Measurements from ENCODE around the gene PDE1C.

Gene PDE1C

DNA sequence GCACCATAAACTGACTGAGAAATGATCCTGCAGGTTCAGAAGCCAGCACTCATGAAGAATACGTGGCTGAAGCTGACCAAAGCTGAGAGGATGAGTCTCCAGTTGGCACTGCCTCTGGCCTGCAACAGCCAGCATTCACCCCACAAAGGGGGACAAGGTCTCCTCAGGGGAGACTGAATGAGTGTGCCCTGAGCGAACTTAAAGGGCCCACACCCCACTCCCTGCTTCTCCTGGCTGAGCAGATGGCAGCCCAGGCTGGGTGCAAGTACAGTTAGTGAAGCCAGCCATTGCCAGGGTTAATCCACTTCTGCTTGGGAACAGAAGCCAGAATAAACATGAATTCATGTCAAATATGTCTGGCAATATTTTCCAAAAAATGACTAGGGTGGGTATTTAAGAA is 285.1 kb downstream of the PDE1C start:
- Histone ChIP-seq H3K4me1 (ENCODE audit: control insufficient read depth, low read depth, low read length) (no peaks in the 10 kb centered on the region), H3K9me3 (ENCODE audit: control insufficient read depth, low read depth, low read length) (no peaks in the 10 kb centered on the region), H3K27ac (ENCODE audit: low read length) (no peak overlapping the region), H3K4me3 (ENCODE audit: low read length) (no peak overlapping the region), H3K27me3 (ENCODE audit: control insufficient read depth, insufficient read depth, low read length) (peaks cover 30% of the 10 kb centered on the region), H3K9ac (ENCODE audit: low read length) (no peak overlapping the region), H3K36me3 (ENCODE audit: control insufficient read depth, low read depth, low read length) (no peaks in the 10 kb centered on the region)

DNA sequence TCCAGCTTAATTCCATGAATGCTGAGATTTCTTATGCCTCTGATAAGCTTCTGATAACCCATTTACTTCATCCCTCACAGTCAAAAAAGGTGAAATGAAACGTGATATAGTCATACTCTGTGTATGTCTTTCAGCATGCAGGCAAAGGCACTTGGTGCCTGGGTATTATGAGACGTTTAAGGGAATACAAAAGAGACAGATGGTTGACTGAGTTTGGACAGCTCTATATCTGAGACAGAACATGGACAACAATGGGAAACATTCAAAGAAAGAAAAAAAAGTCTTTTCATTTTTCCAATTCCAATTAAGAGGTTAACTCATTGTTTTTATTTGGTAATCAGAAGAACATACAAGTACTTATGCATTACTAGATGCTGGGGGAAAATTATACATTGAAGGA is 287.0 kb downstream of the PDE1C start:
- peaks cover 48% of the 10 kb centered on the region for H3K27me3 ChIP-seq (ENCODE audit: control insufficient read depth, insufficient read depth, low read length)

DNA sequence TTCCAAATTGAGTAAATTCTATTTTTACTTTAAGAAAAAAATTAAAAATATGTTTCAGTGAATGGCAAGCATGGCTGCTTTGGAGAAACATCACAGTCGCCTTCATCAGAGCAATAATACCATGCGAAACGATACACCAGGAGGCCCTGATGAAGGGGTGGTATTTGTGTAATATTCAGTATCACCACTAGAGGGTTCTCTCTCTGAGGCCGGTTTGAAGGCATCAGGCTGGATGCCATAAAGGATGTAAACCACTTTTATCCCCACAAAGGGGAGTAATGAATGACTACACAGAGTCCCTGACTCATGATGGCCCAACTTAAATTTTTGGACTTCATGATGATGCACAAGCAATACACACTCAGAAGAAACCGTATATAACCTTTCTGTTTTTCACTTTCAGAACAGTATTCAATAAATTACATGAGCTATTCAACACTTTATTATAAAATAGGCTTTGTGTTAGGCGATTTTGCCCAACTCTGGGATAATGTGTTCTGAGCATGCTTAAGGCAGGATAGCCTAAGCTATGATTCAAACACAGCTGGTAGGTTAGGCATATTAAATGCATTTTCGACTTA is 287.7 kb downstream of the PDE1C start:
- no peaks in the 10 kb centered on the region for H3K4me1 ChIP-seq (ENCODE audit: control insufficient read depth, low read depth, low read length)
- no peaks in the 10 kb centered on the region for H3K36me3 ChIP-seq (ENCODE audit: control insufficient read depth, low read depth, low read length)
- no peaks in the 10 kb centered on the region for H3K9me3 ChIP-seq (ENCODE audit: control insufficient read depth, low read depth, low read length)
- no peak overlapping the region for H3K9ac ChIP-seq (ENCODE audit: low read length)
- H3K4me3 ChIP-seq (ENCODE audit: low read length), result no peak overlapping the region
- no peak overlapping the region for H3K27ac ChIP-seq (ENCODE audit: low read length)
- peaks cover 56% of the 10 kb centered on the region for H3K27me3 ChIP-seq (ENCODE audit: control insufficient read depth, insufficient read depth, low read length)

More for the DNA sequence above, 287.0 kb downstream of the PDE1C start:
- no peaks in the 10 kb centered on the region for H3K4me1 ChIP-seq (ENCODE audit: control insufficient read depth, low read depth, low read length)
- no peak overlapping the region for H3K27ac ChIP-seq (ENCODE audit: low read length)
- H3K36me3 ChIP-seq (ENCODE audit: control insufficient read depth, low read depth, low read length), result no peaks in the 10 kb centered on the region
- no peak overlapping the region for H3K4me3 ChIP-seq (ENCODE audit: low read length)
- H3K9me3 ChIP-seq (ENCODE audit: control insufficient read depth, low read depth, low read length), result no peaks in the 10 kb centered on the region
- H3K9ac ChIP-seq (ENCODE audit: low read length), result no peak overlapping the region

DNA sequence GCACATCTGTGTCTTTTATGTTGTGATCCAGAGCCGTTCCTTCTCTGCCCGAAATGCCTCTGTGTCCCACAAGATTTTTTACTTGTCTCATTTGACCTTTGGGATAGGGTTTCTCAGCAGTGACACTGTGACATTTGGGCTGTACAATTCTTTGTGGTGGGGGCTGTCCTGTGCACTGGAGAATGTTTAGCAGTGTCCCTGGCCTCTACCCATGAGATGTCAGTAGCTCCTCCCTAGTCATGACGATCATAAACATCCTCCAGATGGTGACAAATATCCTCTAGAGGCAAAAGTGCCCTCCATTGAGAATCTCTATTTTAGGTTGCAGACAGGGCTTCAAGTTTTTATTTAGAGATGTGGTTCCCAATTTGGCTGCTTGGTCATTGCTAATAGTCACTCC is 291.9 kb downstream of the PDE1C start:
- Histone ChIP-seq H3K27ac (ENCODE audit: low read length) (no peak overlapping the region), H3K9me3 (ENCODE audit: control insufficient read depth, low read depth, low read length) (no peaks in the 10 kb centered on the region), H3K4me1 (ENCODE audit: control insufficient read depth, low read depth, low read length) (peaks cover 6% of the 10 kb centered on the region), H3K4me3 (ENCODE audit: low read length) (no peak overlapping the region), H3K9ac (ENCODE audit: low read length) (no peak overlapping the region), H3K36me3 (ENCODE audit: control insufficient read depth, low read depth, low read length) (no peaks in the 10 kb centered on the region), H3K27me3 (ENCODE audit: control insufficient read depth, insufficient read depth, low read length) (peaks cover 91% of the 10 kb centered on the region)

DNA sequence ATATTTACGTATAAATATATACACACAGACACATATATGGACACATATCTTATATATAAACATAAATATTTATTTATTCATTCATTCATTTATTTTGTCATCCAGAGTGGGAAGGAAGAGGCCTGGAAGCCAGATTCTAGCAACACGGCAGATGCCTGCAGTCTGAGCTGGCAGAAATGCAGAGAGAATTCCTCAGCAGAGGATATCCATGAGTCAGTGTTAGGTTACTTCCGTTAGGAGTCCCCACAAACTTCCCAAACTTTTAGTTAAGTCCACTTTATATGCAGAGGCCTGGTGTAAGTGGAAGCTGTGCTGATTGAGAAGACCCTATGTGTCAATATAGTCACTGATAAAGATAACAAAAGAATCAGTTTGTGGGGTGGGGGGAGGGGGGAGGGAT is 293.6 kb downstream of the PDE1C start:
- no peaks in the 10 kb centered on the region for H3K9me3 ChIP-seq (ENCODE audit: control insufficient read depth, low read depth, low read length)
- H3K27me3 ChIP-seq (ENCODE audit: control insufficient read depth, insufficient read depth, low read length), result peaks cover 99% of the 10 kb centered on the region
- H3K36me3 ChIP-seq (ENCODE audit: control insufficient read depth, low read depth, low read length), result no peaks in the 10 kb centered on the region
- no peak overlapping the region for H3K27ac ChIP-seq (ENCODE audit: low read length)
- H3K4me1 ChIP-seq (ENCODE audit: control insufficient read depth, low read depth, low read length), result peaks cover 6% of the 10 kb centered on the region
- no peak overlapping the region for H3K4me3 ChIP-seq (ENCODE audit: low read length)
- H3K9ac ChIP-seq (ENCODE audit: low read length), result no peak overlapping the region

DNA sequence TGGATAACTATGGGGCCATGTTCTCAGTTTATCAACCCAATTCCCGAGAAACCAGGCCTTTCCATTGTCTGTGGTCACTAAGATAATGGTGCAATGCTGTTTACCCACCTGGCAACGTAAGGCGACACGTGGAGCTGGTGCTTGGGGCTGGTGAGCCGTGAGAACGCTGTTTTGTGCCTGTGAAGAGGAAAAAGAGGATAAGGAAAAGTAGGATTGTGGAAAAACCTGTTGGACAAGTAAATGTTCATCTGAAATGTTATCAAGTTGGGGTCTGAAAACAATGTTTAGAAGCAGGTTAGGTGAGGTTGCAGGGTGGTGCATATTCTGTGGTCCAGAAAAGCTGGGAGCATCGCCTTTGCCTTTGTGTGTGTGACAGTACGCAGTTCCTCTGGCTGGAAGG is 294.7 kb downstream of the PDE1C start:
- Histone ChIP-seq H3K36me3 (ENCODE audit: control insufficient read depth, low read depth, low read length) (no peaks in the 10 kb centered on the region), H3K27ac (ENCODE audit: low read length) (no peak overlapping the region), H3K9me3 (ENCODE audit: control insufficient read depth, low read depth, low read length) (no peaks in the 10 kb centered on the region), H3K27me3 (ENCODE audit: control insufficient read depth, insufficient read depth, low read length) (peaks cover 99% of the 10 kb centered on the region), H3K4me1 (ENCODE audit: control insufficient read depth, low read depth, low read length) (peaks cover 6% of the 10 kb centered on the region), H3K9ac (ENCODE audit: low read length) (no peak overlapping the region), H3K4me3 (ENCODE audit: low read length) (no peak overlapping the region)

DNA sequence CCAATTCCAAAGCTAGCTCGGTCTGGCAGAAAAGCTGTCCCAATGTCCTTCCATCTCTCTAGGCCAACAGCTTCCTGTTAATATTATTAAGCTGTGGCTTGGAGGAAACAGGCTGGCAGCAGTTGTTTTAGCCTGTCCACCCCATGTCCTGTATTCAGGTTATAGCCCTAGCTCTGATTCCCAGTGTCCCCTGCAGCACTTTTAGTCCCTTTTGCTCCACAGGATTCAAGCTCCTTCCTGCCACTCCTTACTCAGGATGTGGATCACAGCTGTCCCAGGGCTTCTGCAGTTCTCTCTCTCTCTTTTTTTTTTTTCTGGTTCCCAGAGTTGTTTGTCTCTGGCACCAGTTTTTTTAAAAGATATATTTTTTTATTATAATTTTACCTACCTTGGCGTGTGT is 298.0 kb downstream of the PDE1C start:
- no peaks in the 10 kb centered on the region for H3K36me3 ChIP-seq (ENCODE audit: control insufficient read depth, low read depth, low read length)

DNA sequence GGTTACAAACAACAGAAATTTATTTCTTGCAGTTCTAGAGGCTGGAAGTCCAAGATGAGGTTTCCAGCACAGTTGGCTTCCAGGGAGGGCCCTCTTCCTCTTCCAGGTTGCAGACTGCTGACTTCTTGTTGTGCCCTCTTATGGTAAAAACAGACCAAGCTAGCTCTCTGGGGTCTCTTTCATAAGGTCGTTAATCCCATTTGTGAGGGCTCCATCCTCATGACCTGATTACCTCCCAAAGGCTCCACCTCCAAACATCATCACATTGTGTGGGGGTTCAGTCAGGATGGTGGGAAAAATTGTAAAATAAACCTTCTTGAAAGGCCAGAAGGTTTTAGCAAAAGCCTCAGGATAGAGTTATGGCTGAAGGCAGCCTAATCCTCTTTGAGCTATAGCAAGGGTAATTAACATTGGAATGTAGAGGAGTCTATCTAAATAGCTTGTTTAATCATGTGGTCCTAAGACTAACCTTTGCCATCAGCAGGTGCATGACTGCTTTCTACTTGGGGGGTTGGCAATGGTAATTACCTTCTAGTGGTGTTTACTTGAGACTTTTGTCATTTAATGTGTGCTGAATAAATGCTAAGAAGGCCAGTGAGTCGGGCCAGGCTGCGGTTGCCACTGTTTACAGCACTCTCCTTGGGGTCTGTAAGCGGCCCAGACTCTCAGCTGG is 302.4 kb downstream of the PDE1C start:
- Histone ChIP-seq H3K36me3 (ENCODE audit: control insufficient read depth, low read depth, low read length) (no peaks in the 10 kb centered on the region), H3K9me3 (ENCODE audit: control insufficient read depth, low read depth, low read length) (no peaks in the 10 kb centered on the region), H3K27ac (ENCODE audit: low read length) (no peak overlapping the region), H3K4me1 (ENCODE audit: control insufficient read depth, low read depth, low read length) (peaks cover 13% of the 10 kb centered on the region), H3K4me3 (ENCODE audit: low read length) (no peak overlapping the region), H3K27me3 (ENCODE audit: control insufficient read depth, insufficient read depth, low read length) (peaks cover 99% of the 10 kb centered on the region), H3K9ac (ENCODE audit: low read length) (no peak overlapping the region)

More for the DNA sequence above, 298.0 kb downstream of the PDE1C start:
- Histone ChIP-seq H3K9ac (ENCODE audit: low read length) (no peak overlapping the region), H3K27ac (ENCODE audit: low read length) (no peak overlapping the region), H3K4me3 (ENCODE audit: low read length) (no peak overlapping the region), H3K9me3 (ENCODE audit: control insufficient read depth, low read depth, low read length) (no peaks in the 10 kb centered on the region), H3K4me1 (ENCODE audit: control insufficient read depth, low read depth, low read length) (peaks cover 19% of the 10 kb centered on the region), H3K27me3 (ENCODE audit: control insufficient read depth, insufficient read depth, low read length) (peaks cover 99% of the 10 kb centered on the region)

DNA sequence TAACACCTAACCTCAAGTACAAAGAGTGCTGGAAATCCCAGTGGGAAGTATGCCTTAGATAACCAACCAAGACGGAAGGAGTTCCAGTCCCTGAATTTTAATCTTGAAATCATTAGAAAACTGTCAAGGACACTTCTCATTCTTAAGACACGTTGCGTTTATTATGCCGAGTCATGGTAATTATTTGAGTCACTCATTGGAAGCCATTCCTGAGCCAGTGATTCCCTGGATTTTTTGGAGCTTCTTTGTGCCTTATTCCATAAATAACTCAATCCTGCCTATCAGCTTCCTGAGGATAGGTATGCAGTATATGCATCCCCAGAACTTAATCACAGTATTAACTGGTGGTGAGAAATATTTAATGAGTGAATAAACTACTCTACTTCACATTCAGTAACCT is 305.7 kb downstream of the PDE1C start:
- no peaks in the 10 kb centered on the region for H3K9me3 ChIP-seq (ENCODE audit: control insufficient read depth, low read depth, low read length)
- H3K27me3 ChIP-seq (ENCODE audit: control insufficient read depth, insufficient read depth, low read length), result peaks cover 99% of the 10 kb centered on the region

DNA sequence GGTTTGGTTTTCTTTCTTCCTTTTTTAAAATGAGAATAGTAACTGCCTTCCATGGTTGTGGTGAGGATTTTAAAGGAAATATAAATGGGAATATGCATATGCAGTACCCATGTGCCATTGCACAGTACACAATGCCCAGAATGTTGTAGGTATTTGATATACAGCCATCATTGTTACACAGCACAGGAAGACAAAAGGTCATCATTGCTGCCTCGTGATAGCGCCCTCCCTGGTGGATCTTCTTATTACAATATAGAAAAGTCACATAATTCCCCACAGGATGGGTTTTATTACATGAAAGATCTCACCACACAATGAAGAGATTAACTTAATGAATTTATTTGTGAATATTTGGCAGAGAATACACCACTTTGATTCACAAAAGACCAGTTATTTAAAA is 306.7 kb downstream of the PDE1C start:
- H3K4me1 ChIP-seq (ENCODE audit: control insufficient read depth, low read depth, low read length), result peaks cover 13% of the 10 kb centered on the region
- no peaks in the 10 kb centered on the region for H3K9me3 ChIP-seq (ENCODE audit: control insufficient read depth, low read depth, low read length)
- H3K9ac ChIP-seq (ENCODE audit: low read length), result no peak overlapping the region
- H3K27ac ChIP-seq (ENCODE audit: low read length), result no peak overlapping the region
- peaks cover 99% of the 10 kb centered on the region for H3K27me3 ChIP-seq (ENCODE audit: control insufficient read depth, insufficient read depth, low read length)
- no peak overlapping the region for H3K4me3 ChIP-seq (ENCODE audit: low read length)
- no peaks in the 10 kb centered on the region for H3K36me3 ChIP-seq (ENCODE audit: control insufficient read depth, low read depth, low read length)

More for the DNA sequence above, 305.7 kb downstream of the PDE1C start:
- H3K4me3 ChIP-seq (ENCODE audit: low read length), result no peak overlapping the region
- no peak overlapping the region for H3K9ac ChIP-seq (ENCODE audit: low read length)
- peaks cover 13% of the 10 kb centered on the region for H3K4me1 ChIP-seq (ENCODE audit: control insufficient read depth, low read depth, low read length)
- no peaks in the 10 kb centered on the region for H3K36me3 ChIP-seq (ENCODE audit: control insufficient read depth, low read depth, low read length)
- no peak overlapping the region for H3K27ac ChIP-seq (ENCODE audit: low read length)

DNA sequence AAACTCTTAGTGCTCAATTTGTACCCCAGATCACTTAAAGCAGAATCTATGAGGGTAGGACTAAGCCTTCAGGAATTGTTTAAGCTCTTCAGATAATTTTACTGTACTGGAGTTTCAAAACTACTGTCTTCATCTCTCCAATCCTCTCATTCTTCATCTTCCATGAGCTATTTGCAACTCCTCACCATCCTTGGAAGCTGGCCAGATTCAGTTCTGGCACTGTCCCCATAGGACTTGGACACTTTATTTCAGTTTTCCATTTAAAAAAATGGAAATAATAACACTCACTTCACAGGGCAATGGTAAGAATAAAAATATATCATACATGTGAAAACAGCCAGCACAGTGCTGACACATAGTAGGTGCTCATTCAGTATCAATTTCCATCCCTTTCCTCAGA is 308.6 kb downstream of the PDE1C start:
- Histone ChIP-seq H3K4me1 (ENCODE audit: control insufficient read depth, low read depth, low read length) (no peaks in the 10 kb centered on the region), H3K4me3 (ENCODE audit: low read length) (no peak overlapping the region), H3K9me3 (ENCODE audit: control insufficient read depth, low read depth, low read length) (no peaks in the 10 kb centered on the region), H3K36me3 (ENCODE audit: control insufficient read depth, low read depth, low read length) (no peaks in the 10 kb centered on the region), H3K27me3 (ENCODE audit: control insufficient read depth, insufficient read depth, low read length) (peaks cover 84% of the 10 kb centered on the region), H3K27ac (ENCODE audit: low read length) (no peak overlapping the region), H3K9ac (ENCODE audit: low read length) (no peak overlapping the region)

DNA sequence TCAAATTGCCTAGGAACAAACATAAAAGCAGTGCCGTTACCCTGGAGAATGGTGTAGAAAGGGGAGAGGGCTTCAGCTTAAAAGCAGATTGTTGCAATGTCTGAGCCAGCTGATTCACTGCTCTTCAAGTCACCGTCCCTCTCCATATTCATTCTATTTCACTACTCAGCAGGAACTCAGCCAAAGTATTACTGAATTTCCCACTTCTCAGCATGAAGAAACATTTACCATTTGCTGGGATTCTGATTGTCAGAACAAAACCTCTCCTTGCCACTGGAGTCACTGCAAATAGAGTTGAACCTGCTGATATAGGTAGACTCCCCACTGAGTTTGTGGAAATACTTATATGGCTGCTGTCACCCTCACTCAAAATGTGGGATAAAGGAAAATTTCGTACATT is 311.5 kb downstream of the PDE1C start:
- Histone ChIP-seq H3K36me3 (ENCODE audit: control insufficient read depth, low read depth, low read length) (no peaks in the 10 kb centered on the region), H3K4me3 (ENCODE audit: low read length) (no peak overlapping the region), H3K27me3 (ENCODE audit: control insufficient read depth, insufficient read depth, low read length) (peaks cover 63% of the 10 kb centered on the region), H3K27ac (ENCODE audit: low read length) (no peak overlapping the region), H3K9me3 (ENCODE audit: control insufficient read depth, low read depth, low read length) (no peaks in the 10 kb centered on the region), H3K9ac (ENCODE audit: low read length) (no peak overlapping the region), H3K4me1 (ENCODE audit: control insufficient read depth, low read depth, low read length) (no peaks in the 10 kb centered on the region)

All from iPS-18a (cell line).